Activated T-helper 1 cell treated with anti-CD3 and anti-CD28 coated beads, Interleukin-2, amount 50 U/mL, for 16 hours (primary cell): ENCODE data around the gene SLC44A5.
"Not testable (repeated sequence)": the region's sequence is repeated elsewhere in the genome, so short reads cannot be mapped to it uniquely, and the experiment has no call there.

Source experiments
- DNase-seq, 2 donors: peaks; one replicate each; pipeline ENCODE4 v3.0.0-alpha.2; 2020; ENCODE audit warnings: low read depth in 1 of 2, low spot score in 1 of 2

SLC44A5 gene

GRCh38 chr1:75522389-75522788 lies 88.5 kb downstream of the SLC44A5 start:
- no peak for DNase-seq

GRCh38 chr1:75521658-75522057 lies 89.3 kb downstream of the SLC44A5 start:
- DNase-seq = no peak

- no peak for DNase-seq
These were observed 89.9 kb downstream of the SLC44A5 start for GRCh38 chr1:75520862-75521475.

GRCh38 chr1:75519651-75520427 lies 91.1 kb downstream of the SLC44A5 start:
- DNase-seq = no peak

- DNase-seq = no peak
These were observed 92.2 kb downstream of the SLC44A5 start for GRCh38 chr1:75518686-75519085.

GRCh38 chr1:75514270-75514669 lies 96.6 kb downstream of the SLC44A5 start:
- no peak for DNase-seq

GRCh38 chr1:75506976-75507375 lies 103.9 kb downstream of the SLC44A5 start:
- DNase-seq = no peak

GRCh38 chr1:75503221-75503974 lies 107.5 kb downstream of the SLC44A5 start:
- DNase-seq = no peak

- DNase-seq = no peak
These were observed 108.1 kb downstream of the SLC44A5 start for GRCh38 chr1:75502776-75503175.

GRCh38 chr1:75501577-75502295 lies 109.2 kb downstream of the SLC44A5 start:
- no peak for DNase-seq

- no peak for DNase-seq
These were observed 118.9 kb downstream of the SLC44A5 start for GRCh38 chr1:75492011-75492410.

- DNase-seq = no peak
These were observed 123.5 kb downstream of the SLC44A5 start for GRCh38 chr1:75487399-75487798.

GRCh38 chr1:75484789-75485188 lies 126.1 kb downstream of the SLC44A5 start:
- DNase-seq = no peak

- no peak for DNase-seq
These were observed 128.0 kb downstream of the SLC44A5 start for GRCh38 chr1:75482951-75483350.

- not testable (repeated sequence) for DNase-seq
These were observed 134.4 kb downstream of the SLC44A5 start for GRCh38 chr1:75476486-75476885.

- no peak for DNase-seq
These were observed 135.2 kb downstream of the SLC44A5 start for GRCh38 chr1:75475696-75476095.

GRCh38 chr1:75472971-75473603 lies 137.8 kb downstream of the SLC44A5 start:
- DNase-seq = no peak

GRCh38 chr1:75472089-75472970 lies 138.6 kb downstream of the SLC44A5 start:
- DNase-seq = no peak

GRCh38 chr1:75471252-75471651 lies 139.7 kb downstream of the SLC44A5 start:
- no peak for DNase-seq

GRCh38 chr1:75470448-75470847 lies 140.5 kb downstream of the SLC44A5 start:
- DNase-seq = no peak
